Choroid plexus epithelial cell (primary cell): ENCODE measurements around the gene KREMEN1.

Experiments
- DNase-seq: peaks from one replicate; pipeline ENCODE4 v3.0.0-alpha.2; 2010; ENCODE audit warnings: low read depth
- H3K4me3 ChIP-seq: 2 replicates; pipeline ENCODE4 v1.5.1; 2011; ENCODE audit warnings: low read depth, mild to moderate bottlenecking, control low read depth, low read length, moderate library complexity
- TF ChIP-seq, protein P1 (sequence below): conservative IDR thresholded peaks from 2 replicates; pipeline ENCODE4 v1.5.1; 2011; ENCODE audit warnings: low read depth, mild to moderate bottlenecking, control low read depth, inconsistent platforms, low read length, moderate library complexity

Gene KREMEN1

DNA sequence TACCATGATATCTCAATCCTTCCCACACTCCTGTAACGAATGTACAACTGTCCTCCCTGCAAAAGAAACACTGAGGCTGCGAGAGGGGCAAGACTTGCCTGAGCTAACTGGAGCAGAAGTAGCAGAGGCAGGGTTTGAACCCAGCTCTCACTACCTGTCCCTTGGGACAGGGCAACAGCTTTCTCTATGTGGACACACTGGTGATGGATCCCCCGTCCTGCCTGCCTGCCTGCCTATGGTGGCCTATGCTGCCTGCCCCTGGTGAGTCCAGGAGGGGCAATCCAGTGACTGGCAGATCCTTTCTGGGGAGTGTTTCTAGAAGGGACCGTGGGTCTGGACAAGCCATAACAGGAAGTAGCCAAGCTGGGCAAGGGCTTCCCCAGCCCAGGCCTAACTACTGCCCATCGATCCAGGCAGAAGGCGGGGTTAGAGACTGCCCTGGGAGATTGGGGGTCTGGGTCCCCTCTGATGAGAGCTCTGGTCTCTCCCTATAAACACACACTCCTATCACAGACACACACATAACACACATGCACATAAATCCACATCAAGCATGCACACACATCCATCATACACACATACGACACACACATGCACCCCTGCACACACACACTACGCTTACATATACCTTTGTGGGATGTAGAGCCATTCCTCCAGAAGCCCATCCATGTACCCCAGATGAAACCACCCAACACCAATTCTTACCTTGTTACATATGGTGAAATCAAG is 131.8 kb downstream of the KREMEN1 start:
- H3K4me3 ChIP-seq: no peak overlapping the region
- no peak for DNase-seq
- TF ChIP-seq, protein P1, sequence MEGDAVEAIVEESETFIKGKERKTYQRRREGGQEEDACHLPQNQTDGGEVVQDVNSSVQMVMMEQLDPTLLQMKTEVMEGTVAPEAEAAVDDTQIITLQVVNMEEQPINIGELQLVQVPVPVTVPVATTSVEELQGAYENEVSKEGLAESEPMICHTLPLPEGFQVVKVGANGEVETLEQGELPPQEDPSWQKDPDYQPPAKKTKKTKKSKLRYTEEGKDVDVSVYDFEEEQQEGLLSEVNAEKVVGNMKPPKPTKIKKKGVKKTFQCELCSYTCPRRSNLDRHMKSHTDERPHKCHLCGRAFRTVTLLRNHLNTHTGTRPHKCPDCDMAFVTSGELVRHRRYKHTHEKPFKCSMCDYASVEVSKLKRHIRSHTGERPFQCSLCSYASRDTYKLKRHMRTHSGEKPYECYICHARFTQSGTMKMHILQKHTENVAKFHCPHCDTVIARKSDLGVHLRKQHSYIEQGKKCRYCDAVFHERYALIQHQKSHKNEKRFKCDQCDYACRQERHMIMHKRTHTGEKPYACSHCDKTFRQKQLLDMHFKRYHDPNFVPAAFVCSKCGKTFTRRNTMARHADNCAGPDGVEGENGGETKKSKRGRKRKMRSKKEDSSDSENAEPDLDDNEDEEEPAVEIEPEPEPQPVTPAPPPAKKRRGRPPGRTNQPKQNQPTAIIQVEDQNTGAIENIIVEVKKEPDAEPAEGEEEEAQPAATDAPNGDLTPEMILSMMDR: no peak

DNA sequence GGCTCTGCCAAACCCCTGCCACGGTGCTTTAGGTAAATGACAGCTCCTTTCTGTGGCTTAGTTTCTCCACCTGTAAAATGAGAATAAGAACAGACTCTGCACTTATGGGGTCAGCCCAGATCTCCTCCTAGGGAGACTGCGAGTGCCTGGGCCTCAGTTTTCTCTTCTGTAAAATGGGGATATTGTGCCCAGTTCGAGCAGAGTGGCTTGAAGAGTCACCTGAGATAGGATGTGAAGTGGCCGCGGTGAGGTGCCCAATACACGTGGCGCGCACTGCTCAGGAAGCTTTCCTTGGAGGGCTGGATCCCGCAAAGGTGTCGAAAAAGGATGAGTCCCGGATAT is 132.4 kb downstream of the KREMEN1 start:
- peak overlapping the region; percentile 60 for H3K4me3 ChIP-seq
- TF ChIP-seq, protein P1: no peak
- DNase-seq: no peak

DNA sequence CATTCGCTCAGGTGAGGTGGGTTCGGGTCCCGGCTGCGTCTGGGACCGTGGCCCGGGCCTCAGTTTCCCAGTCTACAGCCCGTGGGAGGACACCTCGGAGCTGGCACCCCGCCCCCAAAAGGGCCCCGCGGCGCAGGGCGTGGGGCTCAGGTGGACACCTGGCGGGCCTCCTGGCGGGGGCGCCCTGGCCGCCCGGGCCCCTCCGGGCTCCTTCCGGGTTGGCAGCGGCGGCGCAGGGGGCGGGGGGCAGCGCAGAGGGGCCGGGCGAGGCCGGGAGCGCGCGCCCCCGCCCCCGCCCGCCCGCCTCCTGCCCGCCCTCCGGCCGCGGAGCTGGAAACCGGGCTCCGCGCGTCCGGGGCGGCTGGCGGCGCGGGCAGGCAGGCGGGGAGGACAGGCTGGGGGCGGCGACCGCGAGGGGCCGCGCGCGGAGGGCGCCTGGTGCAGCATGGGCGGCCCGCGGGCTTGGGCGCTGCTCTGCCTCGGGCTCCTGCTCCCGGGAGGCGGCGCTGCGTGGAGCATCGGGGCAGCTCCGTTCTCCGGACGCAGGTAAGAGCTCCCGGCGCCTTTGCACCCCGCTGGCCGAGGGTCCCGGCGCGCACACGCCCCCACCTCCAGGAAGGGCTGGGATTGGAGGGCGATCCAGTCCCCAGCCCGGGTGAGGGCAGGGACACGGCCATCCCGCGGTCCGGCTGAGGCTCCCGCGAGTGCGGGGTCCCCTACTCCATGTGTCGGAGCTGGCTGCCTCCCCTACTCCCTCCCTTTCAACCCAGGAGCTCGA is 132.9 kb downstream of the KREMEN1 start, which contains the start of gene EMID1:
Gene EMID1 (plus strand): TSS at position 303 of the 778 bp plus-strand sequence. CDS start 143 bp downstream, at position 446.
- peak within 1 kb of the TSS; percentile 60 for H3K4me3 ChIP-seq
- DNase-seq: peak; percentile 26
- TF ChIP-seq, protein P1: peak; percentile 36

- TF ChIP-seq, protein P1: no peak
- no peak for DNase-seq
- peak overlapping the region; percentile 60 for H3K4me3 ChIP-seq
These were observed 133.8 kb downstream of the KREMEN1 start for GRCh38 chr22:29206372-29207242.

GRCh38 chr22:29207243-29207550 is 134.4 kb downstream of the KREMEN1 start:
- no peak for DNase-seq
- H3K4me3 ChIP-seq: no peak overlapping the region
- TF ChIP-seq, protein P1: no peak

DNA sequence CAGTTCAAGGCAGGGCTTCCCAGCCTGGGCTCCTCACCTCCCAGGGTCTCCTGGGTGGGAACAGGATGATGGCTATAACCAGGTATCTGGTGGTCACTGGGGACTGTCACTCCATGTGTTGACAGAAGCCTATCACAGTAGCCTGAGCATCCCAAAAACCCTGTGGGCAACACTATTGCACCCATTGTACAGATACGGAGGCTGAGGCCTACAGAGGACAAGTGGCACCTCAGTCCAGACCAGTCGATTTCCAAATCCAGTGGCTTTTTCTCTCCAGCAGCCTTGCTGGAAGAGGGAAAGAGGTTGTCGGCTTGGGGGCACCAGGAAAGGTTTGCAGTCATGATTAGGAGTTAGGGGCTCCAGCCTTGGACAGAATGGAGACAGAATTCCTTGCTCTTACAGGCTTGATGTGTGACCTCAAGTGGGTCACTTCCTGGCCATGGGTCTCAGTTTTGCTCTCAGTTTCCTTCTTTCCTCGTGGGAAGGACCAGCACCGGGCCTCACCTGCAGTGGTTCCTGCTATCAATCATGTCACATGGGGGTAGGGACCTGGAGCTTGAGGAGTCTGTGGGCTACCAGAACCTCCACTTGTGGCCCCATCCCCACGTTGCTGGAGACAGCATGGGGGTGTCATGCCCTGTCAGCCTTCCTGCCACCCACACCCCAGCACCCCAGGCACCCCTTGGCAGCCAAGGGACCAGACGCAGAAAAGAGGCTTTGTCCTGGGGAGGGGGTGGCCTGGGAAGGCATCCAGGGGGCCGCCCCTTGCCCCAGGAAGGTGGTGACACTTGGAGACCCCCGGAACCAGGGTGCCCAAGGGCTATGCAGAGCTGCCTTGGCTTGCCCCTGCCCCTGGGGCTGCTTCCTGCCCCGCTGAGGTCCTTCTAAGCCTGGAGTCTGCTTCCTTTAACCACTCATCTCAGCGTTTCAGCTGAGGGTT is 135.0 kb downstream of the KREMEN1 start:
- DNase-seq: no peak
- TF ChIP-seq, protein P1: no peak

More for the DNA sequence above, 135.0 kb downstream of the KREMEN1 start:
- H3K4me3 ChIP-seq: no peak overlapping the region
